ENCODE data around the gene PDE3A.

DNA sequence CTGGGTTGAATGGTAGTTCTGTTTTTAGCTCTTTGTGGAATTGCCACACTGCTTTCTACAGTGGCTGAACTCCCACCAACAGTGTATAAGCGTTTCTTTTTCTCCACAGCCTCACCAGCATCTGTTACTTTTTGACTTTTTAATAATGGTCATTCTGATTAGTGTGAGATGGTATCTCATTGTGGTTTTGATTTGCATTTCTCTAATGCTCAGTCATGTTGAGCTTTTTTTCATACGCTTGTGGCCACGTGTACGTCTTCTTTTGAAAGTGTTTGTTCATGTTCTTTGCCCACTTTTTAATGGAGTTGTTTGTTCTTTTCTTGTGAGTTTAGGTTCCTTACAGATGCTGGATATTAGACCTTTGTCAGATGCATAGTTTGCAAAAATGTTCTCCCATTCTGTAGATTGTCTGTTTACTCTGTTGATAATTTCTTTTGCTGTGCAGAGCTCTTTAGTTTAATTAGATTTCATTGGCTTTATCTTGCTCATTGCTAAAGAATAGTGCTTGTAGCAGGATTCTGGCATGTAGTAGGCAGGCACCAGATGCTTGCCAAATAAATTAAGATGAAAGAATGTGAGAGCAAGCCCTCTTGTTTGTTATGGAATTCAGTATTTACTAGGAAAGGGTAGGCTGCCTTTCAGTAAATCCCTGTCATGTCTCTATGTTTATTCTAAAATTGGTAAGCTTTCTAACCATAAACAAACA is 86.8 kb downstream of the PDE3A start:
- TF ChIP-seq CTCF (IDR thresholded peaks at IDR 0.05; ENCODE audit: low read depth, low read length, poor library complexity, severe bottlenecking) (no peak), EZH2phosphoT487 (IDR thresholded peaks at IDR 0.05; ENCODE audit: borderline replicate concordance, low read length) (no peak)

Data from DOHH2 (cell line).